Keratinocyte (primary cell): ENCODE data around the gene ZNF426. TPM values are rescaled to one million over a fixed set of nuclear protein-coding genes. Genes with fewer than 3 reads are reported as not detected.

Experiments used
- DNase-seq: peaks from one replicate; pipeline ENCODE4 v3.0.0-alpha.2; 2011; ENCODE audit warnings: low read depth, missing footprints, low spot score
- FAIRE-seq: peaks from 2 replicates; lab custom pipeline; 2011; peaks lifted over from hg19 to GRCh38; lab: Jason Lieb, UNC
- H2AFZ ChIP-seq: 2 replicates; pipeline ENCODE4 v1.6.0; 2012; ENCODE audit warnings: low read length, control low read depth, inconsistent platforms; ENCODE audit not compliant: control insufficient read depth
- H3K27ac ChIP-seq: 2 replicates; pipeline ENCODE4 v1.5.1; 2011; ENCODE audit warnings: low read length; ENCODE audit not compliant: control insufficient read depth, insufficient read depth
- H3K27me3 ChIP-seq: 3 replicates; pipeline ENCODE4 v1.6.0; 2011; ENCODE audit warnings: low read length; ENCODE audit not compliant: control insufficient read depth, insufficient read depth; ENCODE audit errors: extremely low read depth
- H3K36me3 ChIP-seq, 2 experiments: 2 replicates in 1 of 2; 3 replicates in 1 of 2; pipeline ENCODE4 v1.5.1; 2011; ENCODE audit warnings: low read length in 2 of 2, mild to moderate bottlenecking in 1 of 2; ENCODE audit not compliant: control insufficient read depth in 2 of 2, insufficient read depth in 2 of 2; ENCODE audit errors: extremely low read depth in 1 of 2
- H3K4me1 ChIP-seq: 3 replicates; pipeline ENCODE4 v1.5.1; 2011; ENCODE audit warnings: low read length; ENCODE audit not compliant: control insufficient read depth, insufficient read depth; ENCODE audit errors: extremely low read depth
- H3K4me2 ChIP-seq: 3 replicates; pipeline ENCODE4 v1.6.0; 2011; ENCODE audit warnings: low read depth, low read length; ENCODE audit not compliant: control insufficient read depth, insufficient read depth; ENCODE audit errors: extremely low read depth
- H3K4me3 ChIP-seq, 3 experiments: fragments of 200-600 bp in 1 of 3; sonication (generic) in 1 of 3; 2 replicates in 2 of 3; 3 replicates in 1 of 3; pipeline ENCODE4 v1.5.1; 2011 to 2016; ENCODE audit warnings: low read length in 3 of 3, mild to moderate bottlenecking in 3 of 3, control low read depth in 2 of 3, inconsistent platforms in 1 of 3, low read depth in 1 of 3, mixed read lengths in 1 of 3, mixed run types in 1 of 3, moderate library complexity in 1 of 3; ENCODE audit not compliant: control insufficient read depth in 2 of 3, insufficient read depth in 2 of 3; ENCODE audit errors: extremely low read depth in 1 of 3
- H3K79me2 ChIP-seq: 2 replicates; pipeline ENCODE4 v1.6.0; 2012; ENCODE audit warnings: low read length; ENCODE audit not compliant: control insufficient read depth, insufficient read depth
- H3K9ac ChIP-seq: 3 replicates; pipeline ENCODE4 v1.6.0; 2011; ENCODE audit warnings: low read length; ENCODE audit not compliant: control insufficient read depth, insufficient read depth; ENCODE audit errors: extremely low read depth
- H3K9me1 ChIP-seq: 3 replicates; pipeline ENCODE4 v1.6.0; 2011; ENCODE audit warnings: low read length; ENCODE audit not compliant: control insufficient read depth, insufficient read depth; ENCODE audit errors: extremely low read depth
- H3K9me3 ChIP-seq: 2 replicates; pipeline ENCODE4 v1.5.1; 2012; ENCODE audit warnings: low read depth, low read length; ENCODE audit not compliant: control insufficient read depth
- H4K20me1 ChIP-seq: 3 replicates; pipeline ENCODE4 v1.6.0; 2011; ENCODE audit warnings: low read length; ENCODE audit not compliant: control insufficient read depth, insufficient read depth; ENCODE audit errors: extremely low read depth
- CTCF ChIP-seq, 3 experiments: IDR thresholded peaks in 1 of 3; conservative IDR thresholded peaks in 1 of 3; optimal IDR thresholded peaks in 1 of 3; 2 replicates in 2 of 3; 3 replicates in 1 of 3; pipeline versions ENCODE3 to v1.5.1; 2011; ENCODE audit warnings: low read length in 3 of 3, mild to moderate bottlenecking in 3 of 3, moderate library complexity in 2 of 3, control low read depth in 1 of 3, inconsistent platforms in 1 of 3; ENCODE audit not compliant: insufficient read depth in 2 of 3; ENCODE audit errors: extremely low read depth in 1 of 3
- EZH2 ChIP-seq: IDR thresholded peaks from one replicate; pipeline ENCODE4 v1.6.1; 2012; ENCODE audit warnings: inconsistent platforms, mild to moderate bottlenecking, low read length, moderate library complexity
- dilution Hi-C: fragments of 300-500 bp; cut with MboI; formaldehyde crosslinking; loops from one replicate; pipeline ENCODE4 v1.7.0; 2020; ENCODE audit warnings: low sequenced_read_pairs; ENCODE audit not compliant: extremely low pct_ligation_motif_present
- polyA plus RNA-seq, 5 experiments: library from polyadenylated mRNA; depleted of rRNA in 3 of 5; stranded (reverse) in 3 of 5; stranded (forward) in 1 of 5; unstranded in 1 of 5; fragments of >200 nt; gene quantifications; 1 replicate in 1 of 5; 2 replicates in 3 of 5; 3 replicates in 1 of 5; pipeline versions ENCODE4 v1.2.1 to v1.2.3, GENCODE V29; 2011 to 2012; ENCODE audit warnings: missing spikeins in 2 of 5, low read depth in 1 of 5, low replicate concordance in 1 of 5

The ZNF426 gene
- polyA plus RNA-seq, 1 donor (not counting 4 experiments of a cell fraction or from before 2014, with no cell fraction given), result 12.1 TPM

- dilution Hi-C loops, result no loop called here
- FAIRE-seq (no peak), DNase-seq (no peak)
- H3K9me1 ChIP-seq, result no peaks in the 10 kb centered on the region
- no peak overlapping the region for H2AFZ ChIP-seq
- no peaks in the 10 kb centered on the region for H4K20me1 ChIP-seq
- H3K27ac ChIP-seq, result no peak overlapping the region
- peaks cover 9% of the 10 kb centered on the region for H3K4me1 ChIP-seq
- H3K79me2 ChIP-seq, result peaks cover 85% of the 10 kb centered on the region
- no peak overlapping the region for H3K9ac ChIP-seq
- peaks cover 7 to 16% of the 10 kb centered on the region in 2 experiments for H3K36me3 ChIP-seq
- no peak overlapping the region for H3K4me3 ChIP-seq
- no peak for TF ChIP-seq EZH2
- TF ChIP-seq CTCF (optimal IDR thresholded peaks at IDR 0.05 in 1 of 3, IDR thresholded peaks at IDR 0.05 in 1 of 3, conservative IDR thresholded peaks at IDR 0.05 in 1 of 3; ENCODE audit: extremely low read depth in 1 of 3, insufficient read depth in 2 of 3, low read length in 3 of 3), result no peak
- H3K4me2 ChIP-seq, result no peak overlapping the region
- peaks cover 7% of the 10 kb centered on the region for H3K9me3 ChIP-seq
- no peaks in the 10 kb centered on the region for H3K27me3 ChIP-seq
Observed at GRCh38 chr19:9580728-9581127, 42.3 kb upstream of the ZNF426 start.

- H3K4me2 ChIP-seq, result no peak overlapping the region
- H3K4me3 ChIP-seq, result no peak overlapping the region
- no peak for DNase-seq
- H3K9me1 ChIP-seq, result no peaks in the 10 kb centered on the region
- H3K79me2 ChIP-seq, result peaks cover 94% of the 10 kb centered on the region
- no peak overlapping the region for H3K27ac ChIP-seq
- no peak for TF ChIP-seq CTCF (optimal IDR thresholded peaks at IDR 0.05 in 1 of 3, IDR thresholded peaks at IDR 0.05 in 1 of 3, conservative IDR thresholded peaks at IDR 0.05 in 1 of 3; ENCODE audit: extremely low read depth in 1 of 3, insufficient read depth in 2 of 3, low read length in 3 of 3)
- TF ChIP-seq EZH2, result no peak
- H3K4me1 ChIP-seq, result peaks cover 2% of the 10 kb centered on the region
- dilution Hi-C loops, result no loop called here
- H2AFZ ChIP-seq, result no peak overlapping the region
- no peak overlapping the region for H3K9ac ChIP-seq
- no peak for FAIRE-seq
- H3K36me3 ChIP-seq, result peaks cover 22 to 36% of the 10 kb centered on the region in 2 experiments
- H3K27me3 ChIP-seq, result no peaks in the 10 kb centered on the region
- H3K9me3 ChIP-seq, result peaks cover 52% of the 10 kb centered on the region
- peaks cover 4% of the 10 kb centered on the region for H4K20me1 ChIP-seq
Observed at GRCh38 chr19:9570255-9570654, 31.8 kb upstream of the ZNF426 start.
